Mammary epithelial cell (primary cell): ENCODE measurements around the gene MARF1.

Source experiments
- EZH2 ChIP-seq: IDR thresholded peaks from 2 replicates; pipeline ENCODE4 v1.6.1; 2012; ENCODE audit warnings: low read length, inconsistent platforms, borderline replicate concordance
- TF ChIP-seq, protein P1 (sequence below), 2 donors: IDR thresholded peaks in 1 of 2; conservative IDR thresholded peaks in 1 of 2; 2 replicates each; pipeline ENCODE4 v1.5.1; 2011 to 2012; ENCODE audit warnings: inconsistent platforms in 2 of 2, low read length in 2 of 2, mild to moderate bottlenecking in 2 of 2, control low read depth in 1 of 2, low read depth in 1 of 2; ENCODE audit not compliant: insufficient read depth in 1 of 2; ENCODE audit errors: extremely low read depth in 1 of 2

DNA sequence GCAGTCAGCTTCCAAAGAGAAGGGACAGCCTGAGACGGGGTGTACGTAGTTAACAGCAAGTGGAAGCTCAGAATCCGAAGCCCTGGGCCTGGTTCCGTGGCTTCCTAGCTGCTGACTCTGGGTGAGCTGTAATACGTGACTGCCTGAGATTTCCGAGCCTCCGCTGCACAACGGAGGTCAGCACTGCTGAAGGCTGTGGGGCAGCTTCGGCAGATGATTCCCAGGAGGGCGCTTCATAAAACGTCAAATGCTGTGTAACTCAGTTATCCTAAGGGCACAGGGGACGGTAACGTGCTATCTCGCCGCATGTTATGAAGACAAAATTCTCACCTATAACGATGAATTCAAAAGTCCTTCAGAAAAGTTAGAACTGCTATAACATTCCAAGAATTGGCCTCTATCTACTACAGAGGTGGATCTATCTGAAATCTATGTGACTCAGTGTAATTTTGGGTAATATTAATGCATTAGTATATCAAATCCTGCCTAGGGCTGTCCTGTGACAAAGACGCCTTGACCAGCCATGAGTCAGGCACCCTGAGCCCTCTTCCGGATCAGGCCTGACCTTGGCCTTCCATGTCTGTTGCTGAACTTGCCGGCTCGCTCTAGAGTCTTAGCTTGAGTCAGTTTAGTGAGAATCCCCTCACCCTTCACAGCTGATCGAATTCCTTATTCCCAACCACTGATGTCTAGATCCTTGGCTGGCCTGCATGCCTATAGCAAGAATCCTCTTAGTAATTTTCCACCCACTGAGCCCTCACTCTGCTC, 43.5 kb downstream of the MARF1 start:
- TF ChIP-seq EZH2 = no peak
- TF ChIP-seq, protein P1, sequence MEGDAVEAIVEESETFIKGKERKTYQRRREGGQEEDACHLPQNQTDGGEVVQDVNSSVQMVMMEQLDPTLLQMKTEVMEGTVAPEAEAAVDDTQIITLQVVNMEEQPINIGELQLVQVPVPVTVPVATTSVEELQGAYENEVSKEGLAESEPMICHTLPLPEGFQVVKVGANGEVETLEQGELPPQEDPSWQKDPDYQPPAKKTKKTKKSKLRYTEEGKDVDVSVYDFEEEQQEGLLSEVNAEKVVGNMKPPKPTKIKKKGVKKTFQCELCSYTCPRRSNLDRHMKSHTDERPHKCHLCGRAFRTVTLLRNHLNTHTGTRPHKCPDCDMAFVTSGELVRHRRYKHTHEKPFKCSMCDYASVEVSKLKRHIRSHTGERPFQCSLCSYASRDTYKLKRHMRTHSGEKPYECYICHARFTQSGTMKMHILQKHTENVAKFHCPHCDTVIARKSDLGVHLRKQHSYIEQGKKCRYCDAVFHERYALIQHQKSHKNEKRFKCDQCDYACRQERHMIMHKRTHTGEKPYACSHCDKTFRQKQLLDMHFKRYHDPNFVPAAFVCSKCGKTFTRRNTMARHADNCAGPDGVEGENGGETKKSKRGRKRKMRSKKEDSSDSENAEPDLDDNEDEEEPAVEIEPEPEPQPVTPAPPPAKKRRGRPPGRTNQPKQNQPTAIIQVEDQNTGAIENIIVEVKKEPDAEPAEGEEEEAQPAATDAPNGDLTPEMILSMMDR (conservative IDR thresholded peaks at IDR 0.05 in 1 of 2, IDR thresholded peaks at IDR 0.05 in 1 of 2; ENCODE audit: extremely low read depth in 1 of 2, insufficient read depth in 1 of 2, low read depth in 1 of 2, low read length in 2 of 2) = no peak
